ENCODE measurements around the gene ZER1.
"Not testable (repeated sequence)": the region's sequence is repeated elsewhere in the genome, so short reads cannot be mapped to it uniquely, and the experiment has no call there.

The ZER1 gene

DNA sequence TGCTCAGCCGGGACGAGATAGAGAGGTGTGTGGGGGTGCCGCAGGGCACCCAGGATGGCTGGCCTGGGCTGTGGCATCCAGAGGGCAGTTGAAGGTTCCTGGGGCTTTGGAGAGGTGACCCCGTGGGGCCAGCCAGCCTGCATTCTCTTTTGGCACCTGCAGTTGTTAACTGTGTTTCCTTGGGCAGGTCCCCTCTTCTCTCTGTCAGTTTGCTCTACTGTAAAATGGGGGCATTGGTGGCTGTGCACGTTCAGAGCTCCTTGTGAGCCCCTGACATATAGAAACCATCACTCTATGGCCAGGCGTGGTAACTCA is 56.3 kb downstream of the ZER1 start:
- no peak for DNase-seq (ENCODE audit: low spot score)

DNA sequence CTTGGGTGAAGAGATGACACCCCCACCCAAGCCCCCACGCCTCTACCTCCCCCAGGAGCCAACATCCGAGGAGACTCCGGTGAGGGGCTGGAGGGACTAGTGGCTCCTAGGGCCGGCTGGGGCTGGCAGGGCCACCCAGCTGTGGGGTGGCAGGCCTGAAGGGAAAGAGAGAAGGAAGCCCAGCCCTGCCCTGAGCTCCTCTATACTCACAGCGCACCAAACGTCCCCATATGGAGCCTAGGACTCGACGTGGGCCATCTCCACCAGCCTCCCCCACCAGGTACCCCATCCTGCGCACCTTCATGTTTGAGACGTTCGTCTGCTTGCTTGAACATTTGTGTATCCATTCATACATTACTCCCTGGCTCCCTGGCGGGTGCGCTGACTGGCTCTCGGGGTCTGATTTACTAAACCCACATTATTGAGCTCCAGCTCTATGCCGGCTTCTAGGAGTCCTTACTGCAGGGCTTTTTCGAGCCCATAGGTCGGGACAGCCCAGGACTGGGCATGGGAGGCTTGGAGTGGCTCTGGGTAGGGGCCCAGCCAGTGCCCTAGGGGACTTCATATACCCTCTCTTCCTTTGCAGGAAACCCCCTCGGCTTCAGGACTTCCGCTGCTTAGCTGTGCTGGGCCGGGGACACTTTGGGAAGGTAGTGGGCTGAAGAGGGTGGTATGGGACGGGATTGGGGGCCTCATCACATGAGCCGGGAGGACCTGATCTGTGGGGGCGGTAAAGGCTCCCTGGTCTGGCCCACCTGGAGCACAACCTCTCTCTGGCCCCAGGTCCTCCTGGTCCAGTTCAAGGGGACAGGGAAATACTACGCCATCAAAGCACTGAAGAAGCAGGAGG is 56.9 kb downstream of the ZER1 start:
- DNase-seq (ENCODE audit: low spot score): no peak

DNA sequence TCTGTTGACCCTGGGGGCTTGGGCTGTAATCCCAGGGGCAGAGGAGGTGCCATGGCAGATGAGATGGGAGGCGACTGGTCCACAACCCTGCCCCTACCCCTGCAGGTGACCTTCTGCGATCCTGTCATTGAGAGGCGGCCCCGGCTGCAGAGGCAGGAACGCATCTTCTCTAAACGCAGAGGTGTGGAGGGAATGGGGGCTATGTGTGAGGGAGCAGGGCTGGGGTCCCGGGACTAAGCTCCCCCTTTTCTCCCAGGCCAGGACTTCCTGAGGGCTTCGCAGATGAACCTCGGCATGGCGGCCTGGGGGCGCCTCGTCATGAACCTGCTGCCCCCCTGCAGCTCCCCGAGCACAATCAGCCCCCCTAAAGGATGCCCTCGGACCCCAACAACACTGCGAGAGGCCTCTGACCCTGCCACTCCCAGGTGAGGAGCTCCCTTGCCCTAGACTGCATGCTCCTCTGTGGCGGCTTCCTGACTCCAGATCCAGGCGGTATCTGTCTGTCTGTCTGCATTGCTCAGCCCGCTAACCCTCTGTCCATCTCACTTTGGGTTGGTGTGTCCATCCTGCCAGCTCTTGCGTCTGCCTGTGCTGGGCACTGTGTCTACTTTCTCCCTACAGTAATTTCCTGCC is 57.7 kb downstream of the ZER1 start:
- no peak for DNase-seq (ENCODE audit: low spot score)

DNA sequence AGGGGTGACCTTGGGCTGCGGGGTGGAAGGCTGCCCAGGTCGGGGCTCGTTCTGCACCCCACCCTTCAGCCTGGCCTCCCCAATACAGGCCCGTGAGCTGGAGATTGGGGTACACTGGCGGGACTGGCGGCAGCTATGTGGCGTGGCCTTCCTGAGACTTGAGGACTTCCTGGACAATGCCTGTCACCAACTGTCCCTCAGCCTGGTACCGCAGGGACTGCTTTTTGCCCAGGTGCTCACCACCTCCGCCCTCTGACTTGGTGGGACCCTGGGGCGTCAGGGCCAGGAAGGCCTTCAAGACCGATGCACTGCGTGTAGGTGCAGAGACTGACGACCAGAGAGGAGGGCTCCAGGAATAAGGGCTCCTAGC is 58.3 kb downstream of the ZER1 start:
- DNase-seq (ENCODE audit: low spot score): no peak

DNA sequence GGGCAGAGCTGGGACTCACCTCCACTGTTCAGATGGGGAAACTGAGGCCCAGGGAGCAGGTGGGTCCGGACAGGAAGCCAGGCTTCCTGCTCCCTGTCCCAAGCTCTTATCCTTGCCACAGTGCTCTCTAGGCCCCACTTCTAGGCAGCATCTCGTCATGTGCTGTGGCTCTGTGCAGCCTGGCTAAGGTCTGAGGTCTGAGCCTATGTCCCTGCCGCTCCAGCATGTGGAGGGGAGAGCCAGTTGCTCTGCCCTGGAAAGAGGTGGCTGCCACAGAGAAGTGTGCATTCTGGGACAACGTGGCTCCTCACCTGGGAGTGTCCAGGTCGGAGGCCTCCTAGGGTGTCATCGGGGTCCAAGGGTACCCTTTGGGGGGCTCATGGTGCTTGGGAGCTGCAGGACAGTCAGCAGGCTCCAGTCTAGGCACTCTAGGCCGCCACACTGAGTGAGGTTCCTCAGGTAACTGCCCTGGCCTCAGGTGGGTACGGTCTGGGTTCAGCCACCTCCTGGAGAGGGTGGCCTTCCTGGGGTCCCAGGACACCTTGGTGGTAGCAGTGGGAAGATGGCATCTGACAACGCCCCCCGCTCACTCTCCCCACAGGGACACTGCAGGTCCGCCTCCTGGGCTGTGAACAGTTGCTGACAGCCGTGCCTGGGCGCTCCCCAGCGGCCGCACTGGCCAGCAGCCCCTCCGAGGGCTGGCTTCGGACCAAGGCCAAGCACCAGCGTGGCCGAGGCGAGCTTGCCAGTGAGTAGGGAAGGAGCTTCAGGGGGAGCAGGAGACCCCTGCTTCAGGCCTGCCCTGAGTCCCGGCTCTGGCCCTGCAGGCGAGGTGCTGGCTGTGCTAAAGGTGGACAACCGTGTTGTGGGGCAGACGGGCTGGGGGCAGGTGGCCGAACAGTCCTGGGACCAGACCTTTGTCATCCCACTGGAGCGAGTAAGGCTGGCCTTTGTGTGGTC is 59.0 kb downstream of the ZER1 start:
- DNase-seq (ENCODE audit: low spot score): no peak

DNA sequence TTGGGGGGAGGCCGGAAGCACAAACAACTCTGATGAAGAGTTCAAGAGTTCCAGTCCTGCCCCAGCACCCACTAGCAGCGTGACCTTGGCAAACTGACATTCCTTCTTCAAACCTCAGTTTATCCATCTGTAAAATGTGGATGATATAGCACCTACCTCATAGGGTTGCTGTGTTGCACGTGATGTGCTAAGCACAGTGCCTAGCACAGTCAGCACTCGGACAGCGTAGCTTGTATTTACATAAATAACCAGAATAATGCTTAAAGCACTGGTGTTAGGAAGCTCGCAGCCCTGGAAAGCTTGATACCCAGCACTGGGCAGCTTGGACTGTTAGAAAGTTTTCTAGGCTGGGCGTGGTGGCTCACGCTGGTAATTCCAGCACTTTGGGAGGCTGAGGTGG is 64.3 kb downstream of the ZER1 start:
- no peak for DNase-seq (ENCODE audit: low spot score)

DNA sequence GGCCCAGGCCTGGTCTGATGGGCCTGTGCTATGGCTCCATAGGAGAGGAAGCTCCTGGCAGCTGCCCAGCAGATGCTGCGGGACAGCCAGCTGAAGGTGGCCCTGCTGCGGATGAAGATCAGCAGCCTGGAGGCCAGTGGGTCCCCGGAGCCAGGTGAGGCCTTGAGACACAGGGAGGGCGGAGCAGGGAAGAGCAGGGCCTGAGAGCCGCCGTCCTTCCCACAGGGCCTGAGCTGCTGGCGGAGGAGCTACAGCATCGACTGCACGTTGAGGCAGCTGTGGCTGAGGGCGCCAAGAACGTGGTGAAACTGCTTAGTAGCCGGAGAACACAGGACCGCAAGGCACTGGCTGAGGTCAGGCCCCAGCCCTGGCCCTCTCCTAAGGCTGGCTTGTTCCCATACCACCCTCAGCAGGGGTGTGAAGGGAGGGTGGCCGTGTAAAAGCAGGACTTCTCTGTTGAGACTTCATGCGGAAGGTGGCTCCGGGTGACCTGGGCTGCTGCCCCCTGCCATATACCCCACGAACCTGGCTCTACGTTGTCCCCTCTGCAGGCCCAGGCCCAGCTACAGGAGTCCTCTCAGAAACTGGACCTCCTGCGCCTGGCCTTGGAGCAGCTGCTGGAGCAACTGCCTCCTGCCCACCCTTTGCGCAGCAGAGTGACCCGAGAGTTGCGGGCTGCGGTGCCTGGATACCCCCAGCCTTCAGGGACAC is 64.9 kb downstream of the ZER1 start:
- no peak for DNase-seq (ENCODE audit: low spot score)

DNA sequence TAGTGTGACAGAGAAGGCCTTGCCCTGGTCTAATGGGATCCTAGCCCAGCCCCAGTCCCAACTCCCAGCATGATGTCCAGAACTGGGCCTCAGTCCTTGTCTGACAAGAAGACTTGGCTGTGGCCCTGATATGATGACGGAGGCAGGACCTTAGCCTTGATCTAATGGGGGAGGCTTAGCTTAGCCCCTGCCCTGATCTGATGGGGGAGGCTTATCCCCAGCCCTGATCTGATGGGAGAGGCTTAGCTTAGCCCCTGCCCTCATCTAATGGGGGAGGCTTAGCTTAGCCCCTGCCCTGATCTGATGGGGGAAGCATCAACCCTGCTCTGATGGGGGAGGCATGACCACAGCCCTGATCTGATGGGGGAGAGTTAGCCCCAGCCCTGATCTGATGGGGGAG is 65.7 kb downstream of the ZER1 start:
- DNase-seq (ENCODE audit: low spot score): no peak

DNA sequence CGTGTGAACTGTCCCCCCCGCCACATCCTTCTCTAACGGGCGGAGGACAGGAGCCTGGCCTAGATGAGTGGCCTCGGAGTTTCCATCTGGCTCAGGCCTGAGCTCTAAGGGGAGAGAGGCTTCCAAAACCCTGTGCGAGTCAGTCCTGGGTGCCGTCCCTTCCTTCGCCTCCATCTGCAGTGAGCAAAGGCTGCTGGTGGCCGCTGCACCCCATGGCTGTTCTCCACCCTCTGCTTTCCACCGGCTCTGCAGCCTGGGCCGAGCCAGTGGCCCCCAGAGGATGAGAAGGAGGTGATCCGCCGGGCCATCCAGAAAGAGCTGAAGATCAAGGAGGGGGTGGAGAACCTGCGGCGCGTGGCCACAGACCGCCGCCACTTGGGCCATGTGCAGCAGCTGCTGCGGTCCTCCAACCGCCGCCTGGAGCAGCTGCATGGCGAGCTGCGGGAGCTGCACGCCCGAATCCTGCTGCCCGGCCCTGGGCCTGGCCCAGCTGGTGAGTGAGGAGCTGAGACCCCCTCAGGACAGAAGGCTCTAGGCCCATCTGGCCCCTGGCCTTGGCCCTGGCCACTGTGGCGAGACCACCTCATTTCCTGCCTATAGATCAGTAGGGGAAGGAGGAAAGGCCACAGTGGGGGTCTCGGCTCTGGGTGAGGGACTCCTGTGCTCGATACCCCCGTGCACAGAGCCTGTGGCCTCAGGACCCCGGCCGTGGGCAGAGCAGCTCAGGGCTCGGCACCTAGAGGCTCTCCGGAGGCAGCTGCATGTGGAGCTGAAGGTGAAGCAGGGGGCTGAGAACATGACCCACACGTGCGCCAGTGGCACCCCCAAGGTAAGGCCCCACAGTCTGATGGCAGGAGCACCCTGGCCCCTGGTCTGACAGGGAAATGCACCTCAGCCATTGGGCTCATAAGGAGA is 66.4 kb downstream of the ZER1 start:
- DNase-seq (ENCODE audit: low spot score): no peak

DNA sequence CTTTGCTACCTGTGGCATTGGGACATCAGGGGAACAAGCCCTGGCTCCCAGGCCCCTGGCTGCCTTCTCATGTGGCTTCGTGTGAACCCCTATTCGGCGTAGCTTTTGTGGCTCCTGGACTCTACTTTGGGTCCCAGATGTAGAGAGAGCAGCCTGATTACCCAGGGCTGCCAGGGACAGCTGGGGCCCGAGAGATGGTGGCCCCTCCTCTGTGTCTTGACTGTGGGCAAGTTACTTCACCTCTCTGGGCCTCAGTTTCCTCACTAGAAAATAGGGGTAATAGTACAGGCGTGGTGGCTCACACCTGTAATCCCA is 67.4 kb downstream of the ZER1 start:
- DNase-seq (ENCODE audit: low spot score): no peak

DNA sequence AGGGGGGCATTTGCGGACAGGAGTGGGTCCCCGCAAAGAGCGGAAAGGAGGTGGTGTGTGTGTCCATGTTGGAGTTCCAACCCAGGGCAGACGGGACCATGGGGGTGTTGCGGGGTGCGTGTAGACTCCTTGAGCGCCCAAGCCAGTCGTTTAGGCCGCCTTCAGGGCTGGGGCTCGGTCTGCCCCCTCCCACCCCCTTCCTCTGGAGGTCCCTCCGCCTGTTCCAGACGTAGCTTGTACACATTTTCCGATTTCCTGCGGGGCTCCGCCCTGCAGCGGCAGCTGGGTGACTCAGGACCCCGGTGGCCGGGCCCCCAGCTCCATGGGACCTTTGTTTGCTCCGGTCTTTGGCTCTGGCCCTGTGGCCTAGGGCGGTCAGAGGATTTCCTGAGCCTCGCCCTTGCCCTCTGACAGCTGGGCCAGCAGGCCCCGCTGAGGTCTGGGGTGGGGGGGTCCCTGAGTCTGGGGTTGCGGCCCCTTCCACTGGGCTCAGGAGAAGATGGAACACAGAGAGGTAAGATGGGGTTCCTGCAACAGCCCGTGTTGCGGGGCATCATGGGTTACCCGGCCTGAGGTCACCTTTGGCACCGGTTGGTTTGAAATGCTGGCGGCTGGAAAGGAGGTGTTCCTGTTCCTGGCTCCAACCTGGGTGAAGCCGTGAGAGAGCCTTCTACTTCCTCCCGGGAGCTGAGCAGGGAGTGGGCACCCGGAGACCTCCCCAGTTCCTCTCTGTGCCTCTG is 67.9 kb downstream of the ZER1 start:
- DNase-seq (ENCODE audit: low spot score): peak; percentile 51

DNA sequence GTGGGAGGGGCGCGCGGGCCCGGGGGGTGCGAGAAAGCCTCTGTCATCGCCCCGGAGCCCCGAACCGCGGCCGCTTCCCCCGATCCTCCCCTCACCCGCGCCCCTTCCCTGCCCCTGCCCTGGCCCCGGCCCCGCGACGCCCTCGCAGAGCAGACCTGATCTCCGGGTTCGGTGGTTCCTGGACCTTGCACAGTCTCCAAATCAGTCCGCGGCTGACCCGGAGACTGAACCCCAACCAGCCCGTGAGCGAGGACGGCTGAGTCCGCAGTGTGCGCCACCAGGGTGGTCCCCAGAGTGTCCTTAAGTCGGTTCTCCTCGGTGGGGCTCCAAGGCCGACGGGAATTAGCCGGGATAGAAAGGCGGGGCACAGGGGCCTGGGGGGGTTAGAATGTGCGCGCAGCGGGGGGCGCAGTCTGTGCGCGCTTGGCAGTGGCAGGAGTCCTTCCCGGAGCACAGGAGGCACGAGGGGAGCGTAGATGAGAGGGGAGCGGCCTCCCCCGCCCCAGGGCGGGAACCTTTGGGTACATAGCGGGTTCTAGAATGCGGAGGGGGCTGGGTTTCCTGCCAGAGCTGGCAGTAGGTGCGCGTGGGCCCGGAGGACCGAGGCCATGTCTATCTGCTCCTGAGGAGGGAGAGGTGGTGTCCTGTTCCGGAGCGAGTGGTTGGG is 68.6 kb downstream of the ZER1 start:
- peak; percentile 84 for DNase-seq (ENCODE audit: low spot score)

DNA sequence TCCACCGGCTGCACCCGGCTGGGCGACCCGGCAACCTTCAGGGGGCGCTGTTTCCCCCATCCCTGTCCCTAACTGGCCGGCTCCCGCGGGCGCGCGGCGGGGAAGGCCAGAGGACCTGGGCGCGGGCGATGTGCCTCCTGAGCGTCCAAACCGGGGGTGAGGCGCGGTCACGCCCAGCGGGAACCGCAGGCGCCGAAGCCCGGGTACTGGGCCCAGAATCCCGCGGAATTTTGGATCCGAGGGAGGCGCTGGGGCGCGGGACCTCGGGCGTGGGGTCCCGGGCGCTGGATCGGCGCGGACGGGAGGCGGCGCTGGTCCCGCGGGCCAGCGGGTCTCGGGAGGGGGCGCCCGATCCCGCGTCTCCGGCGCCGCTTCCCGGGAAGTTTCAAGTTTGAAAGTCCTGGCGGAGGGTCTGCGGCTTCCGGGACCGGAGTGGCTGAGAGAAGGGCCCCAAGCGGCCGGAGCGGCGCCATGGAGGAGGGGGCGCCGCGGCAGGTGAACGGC is 69.2 kb downstream of the ZER1 start, which contains the start of gene PKN3:
TSS of gene PKN3 (plus strand) at position 59 of the 504 bp plus-strand sequence. CDS start at position 472, 413 bp downstream.
- peak; percentile 98 for DNase-seq (ENCODE audit: low spot score)

DNA sequence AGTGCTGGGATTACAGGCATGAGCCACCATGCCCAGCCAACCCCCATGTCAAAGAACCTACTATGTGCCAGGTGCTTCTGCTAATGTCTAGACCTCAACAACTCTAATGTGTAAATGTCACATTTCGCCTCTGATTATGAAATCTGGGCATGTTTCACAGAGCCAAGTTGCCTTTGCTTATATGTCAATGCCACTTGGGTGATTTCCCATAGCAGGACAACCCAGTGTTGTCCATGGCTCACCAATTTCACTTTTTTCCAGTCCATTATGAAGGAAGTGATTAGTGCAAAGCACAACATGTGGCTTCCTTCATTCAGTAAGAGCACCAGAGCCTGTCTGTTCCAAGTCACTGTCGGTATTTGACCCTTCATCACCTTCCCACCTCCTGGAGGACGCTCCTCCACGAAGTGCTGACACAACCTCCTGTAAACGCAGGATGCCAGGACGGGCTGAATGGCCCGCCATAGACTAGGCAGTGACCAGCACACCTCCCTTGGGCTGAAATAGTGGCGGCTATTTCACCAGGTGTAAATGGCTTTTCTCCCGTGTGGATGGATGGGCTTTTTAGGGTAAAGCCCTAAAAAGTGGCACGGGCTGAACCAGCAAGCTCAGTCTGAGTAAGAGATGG is 70.4 kb downstream of the ZER1 start:
- no peak for DNase-seq (ENCODE audit: low spot score)

DNA sequence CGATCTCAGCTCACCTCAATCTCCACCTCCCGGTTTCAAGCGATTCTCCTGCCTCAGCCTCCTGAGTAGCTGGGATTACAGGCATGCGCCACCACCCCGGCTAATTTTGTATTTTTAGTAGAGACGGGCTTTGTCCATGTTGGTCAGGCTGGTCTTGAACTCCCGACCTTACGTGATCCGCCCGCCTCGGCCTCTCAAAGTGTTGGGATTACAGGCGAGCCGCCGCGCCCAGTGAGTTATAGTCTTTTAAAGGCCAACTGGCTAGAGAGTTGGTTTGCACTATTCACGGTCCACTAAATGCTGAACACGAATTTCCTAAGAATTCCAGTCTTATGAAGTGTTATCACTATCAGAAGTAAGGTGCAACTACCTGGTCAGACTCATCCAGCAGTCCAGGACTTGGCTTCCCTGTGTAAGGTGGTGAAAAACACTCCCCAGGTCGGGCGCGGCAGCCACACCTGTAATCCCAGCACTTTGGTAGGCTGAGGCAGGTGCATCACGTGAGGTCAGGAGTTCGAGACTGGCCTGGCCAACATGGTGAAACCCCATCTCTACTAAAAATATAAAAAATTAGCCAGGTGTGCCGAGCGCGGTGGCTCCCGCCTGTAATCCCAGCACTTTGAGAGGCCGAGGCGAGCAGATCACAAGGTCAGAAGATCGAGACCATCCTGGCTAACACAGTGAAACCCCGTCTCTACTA is 72.5 kb downstream of the ZER1 start:
- not testable (repeated sequence) for DNase-seq (ENCODE audit: low spot score)

DNA sequence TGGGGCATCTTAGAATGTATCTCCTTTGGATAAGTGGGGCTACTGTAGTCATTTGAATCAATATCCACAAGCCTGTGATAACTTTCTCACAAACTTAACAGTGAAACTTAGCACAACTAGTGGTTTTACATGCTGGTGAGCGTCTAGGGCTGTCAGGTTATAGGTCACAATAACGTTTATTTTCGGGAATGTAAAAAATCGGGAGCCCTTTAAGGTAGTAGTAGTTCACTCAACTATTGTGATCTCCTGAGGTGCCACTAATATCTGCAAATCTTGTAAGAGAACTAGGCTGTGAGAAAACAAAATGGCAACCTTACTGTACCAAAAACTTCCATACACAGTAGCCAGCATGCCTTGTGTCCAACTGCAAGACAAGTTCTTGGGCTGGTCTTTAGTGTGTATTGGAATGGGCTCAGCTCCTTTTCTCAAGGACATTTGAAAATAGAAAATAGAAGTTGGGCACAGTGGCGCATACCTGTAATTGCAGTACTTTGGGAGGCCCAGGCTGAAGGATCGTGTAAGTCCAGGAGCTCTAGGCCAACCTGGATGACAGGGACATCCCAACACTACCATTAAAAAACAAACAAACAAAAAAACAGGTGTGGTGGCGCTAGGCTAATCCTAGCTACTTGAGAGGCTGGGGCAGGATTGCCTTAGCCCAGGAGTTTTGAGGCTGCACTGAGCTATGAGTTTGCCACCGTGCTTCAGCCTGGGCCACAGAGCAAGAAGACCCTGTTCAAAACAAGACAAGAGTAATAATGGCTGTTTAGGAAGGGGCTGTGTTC is 74.6 kb downstream of the ZER1 start:
- no peak for DNase-seq (ENCODE audit: low spot score)

DNA sequence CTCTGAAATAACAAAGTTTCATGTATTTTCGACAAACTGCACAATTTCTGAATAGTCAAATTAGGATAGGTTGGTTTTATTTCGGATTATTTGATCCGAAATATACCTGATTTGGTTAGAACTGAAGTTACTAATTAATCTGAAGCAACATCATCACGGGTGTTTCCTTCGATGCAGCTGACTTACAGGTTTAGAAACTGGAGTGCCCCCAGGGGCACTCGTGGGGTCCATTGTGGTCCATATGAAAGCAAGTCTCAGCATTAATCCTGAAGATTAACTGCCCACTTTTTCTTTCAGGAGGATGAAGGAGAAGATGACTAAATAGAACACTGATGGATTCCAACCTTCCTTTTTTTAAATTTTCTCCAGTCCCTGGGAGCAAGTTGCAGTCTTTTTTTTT is 77.4 kb downstream of the ZER1 start:
- DNase-seq (ENCODE audit: low spot score): no peak

DNA sequence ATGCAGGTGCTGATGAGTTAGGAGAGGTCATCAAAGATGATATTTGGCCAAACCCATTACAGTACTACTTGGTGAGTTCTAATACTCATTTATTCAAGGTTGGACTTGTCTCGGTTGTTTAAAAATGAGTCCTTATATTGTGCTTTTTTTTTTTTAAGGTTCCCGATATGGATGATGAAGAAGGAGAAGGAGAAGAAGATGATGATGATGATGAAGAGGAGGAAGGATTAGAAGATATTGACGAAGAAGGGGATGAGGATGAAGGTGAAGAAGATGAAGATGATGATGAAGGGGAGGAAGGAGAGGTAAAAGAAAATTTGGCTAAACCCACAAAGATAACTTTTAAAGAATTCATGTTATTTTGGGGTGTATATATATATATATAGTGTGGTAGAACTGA is 78.0 kb downstream of the ZER1 start:
- DNase-seq (ENCODE audit: low spot score): not testable (repeated sequence)
